ENCODE results near the gene NME7.
"Not testable (repeated sequence)": the region's sequence is repeated elsewhere in the genome, so short reads cannot be mapped to it uniquely, and the experiment has no call there.

NME7 gene, protein sequence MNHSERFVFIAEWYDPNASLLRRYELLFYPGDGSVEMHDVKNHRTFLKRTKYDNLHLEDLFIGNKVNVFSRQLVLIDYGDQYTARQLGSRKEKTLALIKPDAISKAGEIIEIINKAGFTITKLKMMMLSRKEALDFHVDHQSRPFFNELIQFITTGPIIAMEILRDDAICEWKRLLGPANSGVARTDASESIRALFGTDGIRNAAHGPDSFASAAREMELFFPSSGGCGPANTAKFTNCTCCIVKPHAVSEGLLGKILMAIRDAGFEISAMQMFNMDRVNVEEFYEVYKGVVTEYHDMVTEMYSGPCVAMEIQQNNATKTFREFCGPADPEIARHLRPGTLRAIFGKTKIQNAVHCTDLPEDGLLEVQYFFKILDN

DNA sequence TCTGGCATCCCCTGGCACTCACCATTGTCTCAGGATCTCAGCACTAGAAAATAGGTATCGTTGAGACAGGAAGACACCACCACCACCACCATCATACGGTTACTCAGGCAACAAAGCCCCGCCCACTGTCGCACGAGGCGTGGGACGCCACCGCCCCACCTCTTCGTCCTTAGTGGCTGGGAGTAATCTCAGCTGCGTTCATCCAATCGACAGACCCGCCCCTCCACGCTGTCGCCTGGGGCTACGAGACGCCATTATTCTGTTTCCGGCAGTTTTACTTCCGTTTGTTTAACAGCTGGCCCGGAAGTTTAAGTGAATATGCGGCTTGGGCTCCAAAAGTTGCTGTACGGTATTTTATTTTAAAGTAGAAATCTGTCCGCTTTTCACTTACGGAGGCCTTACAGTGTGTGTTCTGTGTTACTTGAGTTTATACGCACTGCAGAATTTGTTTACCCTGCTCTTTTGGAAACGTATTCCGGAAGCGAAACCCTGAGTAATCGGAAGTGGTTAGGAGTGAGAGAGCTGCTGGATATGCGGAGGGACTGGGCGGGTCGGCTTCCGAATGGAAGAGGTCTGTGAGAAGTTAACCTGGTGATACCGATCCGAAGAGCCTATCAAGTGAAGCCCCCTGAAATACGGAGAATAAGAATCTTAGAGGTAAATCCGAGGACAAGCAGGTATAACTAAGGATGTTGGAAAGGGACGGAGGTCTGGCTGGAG, at the start of gene NME7, which contains the start of gene BLZF1:
Gene NME7, minus strand, starts transcription at position 112 of the 720 bp plus-strand sequence. Its CDS starts 87 bp downstream, at position 25.
Gene BLZF1, plus strand, starts transcription at position 510 of the 720 bp plus-strand sequence. CDS start 1,328 bp downstream, outside the sequence.
- peaks cover 3 to 19% of the 10 kb centered on the region in 2 donors for H3K36me3 ChIP-seq (ENCODE audit: control insufficient read depth in 1 of 2, insufficient read depth in 2 of 2, low read length in 2 of 2)
- peak within 1 kb of the TSS; percentile 88 for H3K27ac ChIP-seq (ENCODE audit: low read length)
- H3K4me3 ChIP-seq (ENCODE audit: low read depth in 1 of 2, low read length in 2 of 2) = peak within 1 kb of the TSS; percentile 76 to 95
- peaks cover 7 to 24% of the 10 kb centered on the region in 2 donors for H3K4me1 ChIP-seq (ENCODE audit: control insufficient read depth in 1 of 2, insufficient read depth in 2 of 2, low read length in 2 of 2)
- no peaks in the 10 kb centered on the region for H3K27me3 ChIP-seq (ENCODE audit: low read depth, low read length)
- H3K9me3 ChIP-seq (ENCODE audit: control insufficient read depth in 1 of 2, low read length in 2 of 2) = peaks cover 0 to 3% of the 10 kb centered on the region in 2 donors

DNA sequence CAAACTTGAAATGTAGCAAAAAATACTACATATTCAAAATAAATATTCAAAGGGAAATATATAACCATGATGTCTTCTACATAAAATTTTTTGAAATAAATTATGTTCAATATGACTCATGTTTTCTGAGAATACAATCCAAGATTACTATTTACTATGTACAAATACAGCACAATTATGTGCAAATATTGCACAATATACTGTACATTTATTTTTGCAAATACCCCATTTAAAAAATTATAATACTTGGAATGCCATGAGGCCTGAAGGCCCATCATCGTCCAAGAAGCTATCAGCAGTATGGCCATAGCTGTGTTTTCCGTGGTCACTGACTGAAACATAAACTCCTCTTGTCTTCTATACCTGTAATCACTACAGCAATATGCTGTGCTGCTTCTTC, 47.4 kb upstream of the NME7 start:
- Histone ChIP-seq H3K27ac (ENCODE audit: low read length) (no peak overlapping the region), H3K36me3 (ENCODE audit: control insufficient read depth in 1 of 2, insufficient read depth in 2 of 2, low read length in 2 of 2) (no peaks in the 10 kb centered on the region), H3K4me3 (ENCODE audit: low read depth in 1 of 2, low read length in 2 of 2) (no peak overlapping the region), H3K4me1 (ENCODE audit: control insufficient read depth in 1 of 2, insufficient read depth in 2 of 2, low read length in 2 of 2) (no peaks in the 10 kb centered on the region), H3K9me3 (ENCODE audit: control insufficient read depth in 1 of 2, low read length in 2 of 2) (peaks cover 0 to 6% of the 10 kb centered on the region in 2 donors), H3K27me3 (ENCODE audit: low read depth, low read length) (no peaks in the 10 kb centered on the region)

DNA sequence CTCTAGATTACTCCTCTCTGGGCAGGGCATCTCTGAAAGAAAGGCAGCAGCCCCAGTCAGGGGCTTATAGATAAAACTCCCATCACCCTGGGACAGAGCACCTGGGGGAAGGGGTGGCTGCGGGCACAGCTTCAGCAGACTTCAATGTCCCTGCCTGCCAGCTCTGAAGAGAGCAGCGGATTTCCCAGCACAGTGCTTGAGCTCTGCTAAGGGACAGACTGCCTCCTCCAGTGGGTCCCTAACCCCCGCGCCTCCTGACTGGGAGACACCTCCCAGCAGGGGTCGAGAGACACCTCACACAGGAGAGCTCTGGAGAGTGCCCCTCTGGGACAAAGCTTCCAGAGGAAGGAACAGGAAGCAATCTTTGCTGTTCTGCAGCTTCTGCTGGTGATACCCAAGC, 40.7 kb upstream of the NME7 start:
- H3K4me1 ChIP-seq (ENCODE audit: control insufficient read depth in 1 of 2, insufficient read depth in 2 of 2, low read length in 2 of 2); H3K36me3 ChIP-seq (ENCODE audit: control insufficient read depth in 1 of 2, insufficient read depth in 2 of 2, low read length in 2 of 2); H3K27me3 ChIP-seq (ENCODE audit: low read depth, low read length); H3K27ac ChIP-seq (ENCODE audit: low read length); H3K4me3 ChIP-seq (ENCODE audit: low read depth in 1 of 2, low read length in 2 of 2): not testable (repeated sequence)
- peaks cover 0 to 26% of the 10 kb centered on the region in 2 donors for H3K9me3 ChIP-seq (ENCODE audit: control insufficient read depth in 1 of 2, low read length in 2 of 2)

DNA sequence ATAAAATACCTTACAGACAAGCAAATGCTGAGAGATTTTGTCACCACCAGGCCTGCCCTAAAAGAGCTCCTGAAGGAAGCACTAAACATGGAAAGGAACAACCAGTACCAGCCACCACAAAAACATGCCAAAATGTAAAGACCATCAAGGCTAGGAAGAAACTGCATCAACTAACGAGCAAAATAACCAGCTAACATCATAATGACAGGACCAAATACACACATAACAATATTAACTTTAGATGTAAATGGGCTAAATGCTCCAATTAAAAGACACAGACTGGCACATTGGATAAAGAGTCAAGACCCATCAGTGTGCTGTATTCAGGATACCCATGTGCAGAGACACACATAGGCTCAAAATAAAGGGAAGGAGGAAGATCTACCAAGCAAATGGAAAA, 35.0 kb upstream of the NME7 start:
- H3K4me3 ChIP-seq (ENCODE audit: low read depth in 1 of 2, low read length in 2 of 2); H3K36me3 ChIP-seq (ENCODE audit: control insufficient read depth in 1 of 2, insufficient read depth in 2 of 2, low read length in 2 of 2); H3K27me3 ChIP-seq (ENCODE audit: low read depth, low read length); H3K4me1 ChIP-seq (ENCODE audit: control insufficient read depth in 1 of 2, insufficient read depth in 2 of 2, low read length in 2 of 2); H3K27ac ChIP-seq (ENCODE audit: low read length): not testable (repeated sequence)
- peaks cover 0 to 10% of the 10 kb centered on the region in 2 donors for H3K9me3 ChIP-seq (ENCODE audit: control insufficient read depth in 1 of 2, low read length in 2 of 2)

DNA sequence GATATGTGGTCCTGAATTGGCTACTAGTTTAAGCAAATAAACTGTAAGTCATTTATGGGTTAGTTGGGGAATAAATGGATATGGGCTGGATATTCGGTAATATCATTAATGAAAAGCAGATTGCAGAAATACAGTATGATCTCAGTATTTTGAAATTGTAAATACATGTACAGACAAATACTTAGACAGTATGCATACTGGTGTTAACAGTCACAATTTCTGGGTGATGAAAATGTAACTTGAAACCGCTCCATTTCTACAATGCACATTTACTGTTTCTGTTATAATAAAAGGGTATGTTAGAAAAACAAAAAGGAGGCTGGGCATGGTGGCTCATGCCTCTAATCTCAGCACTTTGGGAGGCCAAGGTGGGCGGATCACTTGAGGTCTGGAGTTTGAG, 28.4 kb upstream of the NME7 start:
- no peak overlapping the region for H3K4me3 ChIP-seq (ENCODE audit: low read depth in 1 of 2, low read length in 2 of 2)
- H3K9me3 ChIP-seq (ENCODE audit: control insufficient read depth in 1 of 2, low read length in 2 of 2) = no peaks in the 10 kb centered on the region
- H3K4me1 ChIP-seq (ENCODE audit: control insufficient read depth in 1 of 2, insufficient read depth in 2 of 2, low read length in 2 of 2) = no peaks in the 10 kb centered on the region
- H3K36me3 ChIP-seq (ENCODE audit: control insufficient read depth in 1 of 2, insufficient read depth in 2 of 2, low read length in 2 of 2) = peaks cover 9 to 35% of the 10 kb centered on the region in 2 donors
- H3K27me3 ChIP-seq (ENCODE audit: low read depth, low read length) = no peaks in the 10 kb centered on the region
- no peak overlapping the region for H3K27ac ChIP-seq (ENCODE audit: low read length)

DNA sequence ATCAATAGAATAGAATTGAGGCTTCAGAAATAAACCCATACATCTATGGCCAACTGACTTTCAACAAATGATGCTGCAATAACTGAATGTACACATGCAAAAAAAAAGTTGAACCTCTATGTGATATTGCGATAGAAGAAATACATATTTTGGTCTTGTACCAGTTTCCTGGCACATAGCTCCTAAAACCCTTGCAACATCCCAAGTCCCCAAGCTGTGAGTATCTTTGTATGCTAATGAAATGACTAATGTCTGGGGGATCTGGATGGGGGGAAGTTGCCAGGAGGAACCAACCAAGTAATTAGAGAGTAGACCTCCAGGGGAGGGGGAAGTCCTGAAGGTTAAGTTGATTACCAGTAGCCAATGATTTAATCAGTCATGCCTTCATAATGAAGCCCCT, 24.8 kb upstream of the NME7 start:
- peaks cover 22 to 59% of the 10 kb centered on the region in 2 donors for H3K36me3 ChIP-seq (ENCODE audit: control insufficient read depth in 1 of 2, insufficient read depth in 2 of 2, low read length in 2 of 2)
- no peaks in the 10 kb centered on the region for H3K27me3 ChIP-seq (ENCODE audit: low read depth, low read length)
- H3K4me1 ChIP-seq (ENCODE audit: control insufficient read depth in 1 of 2, insufficient read depth in 2 of 2, low read length in 2 of 2) = no peaks in the 10 kb centered on the region
- H3K9me3 ChIP-seq (ENCODE audit: control insufficient read depth in 1 of 2, low read length in 2 of 2) = no peaks in the 10 kb centered on the region
- H3K27ac ChIP-seq (ENCODE audit: low read length) = no peak overlapping the region
- H3K4me3 ChIP-seq (ENCODE audit: low read depth in 1 of 2, low read length in 2 of 2) = no peak overlapping the region

DNA sequence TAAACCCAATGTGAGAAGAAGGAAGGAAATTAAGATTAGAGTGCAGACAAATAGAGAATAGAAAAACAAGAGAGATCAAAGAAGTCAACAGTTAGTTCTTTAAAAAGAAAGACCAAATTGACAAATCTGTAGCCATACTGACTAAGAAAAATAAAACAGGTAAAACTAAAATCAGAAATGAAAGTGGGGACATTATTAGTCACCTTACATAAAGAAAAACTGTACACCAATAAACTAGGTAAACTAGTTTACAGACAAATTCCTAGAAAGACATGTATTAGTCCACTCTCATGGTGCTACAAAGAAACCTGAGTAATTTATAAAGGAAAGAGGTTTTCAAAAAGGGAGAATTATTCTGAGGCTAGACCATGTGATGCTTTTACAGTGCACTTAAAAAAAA, 22.7 kb upstream of the NME7 start:
- Histone ChIP-seq H3K27ac (ENCODE audit: low read length) (no peak overlapping the region), H3K4me3 (ENCODE audit: low read depth in 1 of 2, low read length in 2 of 2) (no peak overlapping the region), H3K36me3 (ENCODE audit: control insufficient read depth in 1 of 2, insufficient read depth in 2 of 2, low read length in 2 of 2) (peaks cover 28 to 68% of the 10 kb centered on the region in 2 donors), H3K9me3 (ENCODE audit: control insufficient read depth in 1 of 2, low read length in 2 of 2) (no peaks in the 10 kb centered on the region), H3K4me1 (ENCODE audit: control insufficient read depth in 1 of 2, insufficient read depth in 2 of 2, low read length in 2 of 2) (no peaks in the 10 kb centered on the region), H3K27me3 (ENCODE audit: low read depth, low read length) (no peaks in the 10 kb centered on the region)

DNA sequence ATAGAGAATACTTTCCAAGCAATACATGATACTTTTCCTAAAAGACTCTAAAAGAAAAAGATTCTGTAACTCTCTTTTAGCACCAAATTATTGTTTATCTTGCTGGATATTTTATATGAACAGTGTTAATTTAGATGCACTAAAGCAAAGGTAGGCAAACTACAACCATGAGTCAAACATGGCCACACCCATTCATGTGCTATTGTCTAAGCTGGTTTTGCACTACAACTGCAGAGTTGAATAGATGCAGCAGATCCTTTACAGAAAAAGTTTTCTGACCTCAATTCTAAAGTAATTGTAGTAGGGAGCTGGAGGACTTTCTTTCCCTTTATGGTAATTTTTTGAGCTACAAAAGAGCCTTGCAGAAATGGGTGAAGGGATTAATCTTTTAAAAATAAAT, 19.8 kb upstream of the NME7 start:
- Histone ChIP-seq H3K27me3 (ENCODE audit: low read depth, low read length) (no peaks in the 10 kb centered on the region), H3K27ac (ENCODE audit: low read length) (no peak overlapping the region), H3K4me1 (ENCODE audit: control insufficient read depth in 1 of 2, insufficient read depth in 2 of 2, low read length in 2 of 2) (no peaks in the 10 kb centered on the region), H3K4me3 (ENCODE audit: low read depth in 1 of 2, low read length in 2 of 2) (no peak overlapping the region), H3K36me3 (ENCODE audit: control insufficient read depth in 1 of 2, insufficient read depth in 2 of 2, low read length in 2 of 2) (peaks cover 33 to 81% of the 10 kb centered on the region in 2 donors), H3K9me3 (ENCODE audit: control insufficient read depth in 1 of 2, low read length in 2 of 2) (no peaks in the 10 kb centered on the region)

DNA sequence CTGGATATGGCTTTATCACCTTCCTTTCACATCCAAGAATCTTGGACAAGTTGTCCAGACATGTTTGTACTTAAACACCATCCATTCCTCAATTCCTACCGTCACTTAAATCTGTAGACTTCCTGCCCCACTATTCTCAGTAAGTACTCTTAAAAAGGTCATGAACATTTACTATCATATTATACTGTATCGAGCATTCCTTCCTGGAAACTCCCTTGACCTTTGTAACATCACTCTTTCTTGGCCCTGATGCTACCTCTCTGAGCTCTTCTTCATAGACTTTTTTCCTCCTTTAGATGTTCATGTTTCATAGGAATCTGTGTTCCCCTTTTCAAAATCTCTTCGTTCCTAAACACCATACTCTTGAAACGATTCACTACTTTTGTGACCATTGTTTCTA, 15.9 kb upstream of the NME7 start:
- no peak overlapping the region for H3K27ac ChIP-seq (ENCODE audit: low read length)

DNA sequence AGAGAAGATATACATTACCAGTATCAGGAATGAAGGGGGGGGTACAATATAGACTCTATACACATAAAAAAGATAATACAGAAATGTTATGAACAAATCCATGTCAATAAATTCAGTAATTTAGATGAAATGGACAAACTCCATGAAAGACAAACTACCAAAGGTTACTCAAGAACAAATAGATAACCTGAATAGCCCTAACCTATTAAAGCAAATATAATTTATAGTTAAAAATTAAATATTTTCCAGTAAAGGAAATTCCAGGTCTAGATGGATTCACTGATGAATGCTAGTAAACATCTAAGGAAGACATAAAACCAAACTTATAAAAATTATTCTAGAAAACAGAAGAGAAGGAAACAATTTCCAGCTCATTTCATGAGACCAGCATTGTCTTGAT, 13.6 kb upstream of the NME7 start:
- H3K27me3 ChIP-seq (ENCODE audit: low read depth, low read length) = no peaks in the 10 kb centered on the region
- no peak overlapping the region for H3K4me3 ChIP-seq (ENCODE audit: low read depth in 1 of 2, low read length in 2 of 2)
- no peak overlapping the region for H3K27ac ChIP-seq (ENCODE audit: low read length)
- H3K9me3 ChIP-seq (ENCODE audit: control insufficient read depth in 1 of 2, low read length in 2 of 2) = no peaks in the 10 kb centered on the region
- H3K36me3 ChIP-seq (ENCODE audit: control insufficient read depth in 1 of 2, insufficient read depth in 2 of 2, low read length in 2 of 2) = peaks cover 48 to 75% of the 10 kb centered on the region in 2 donors
- H3K4me1 ChIP-seq (ENCODE audit: control insufficient read depth in 1 of 2, insufficient read depth in 2 of 2, low read length in 2 of 2) = no peaks in the 10 kb centered on the region

More for the DNA sequence above, 15.9 kb upstream of the NME7 start:
- H3K36me3 ChIP-seq (ENCODE audit: control insufficient read depth in 1 of 2, insufficient read depth in 2 of 2, low read length in 2 of 2) = peaks cover 39 to 75% of the 10 kb centered on the region in 2 donors
- H3K4me1 ChIP-seq (ENCODE audit: control insufficient read depth in 1 of 2, insufficient read depth in 2 of 2, low read length in 2 of 2) = no peaks in the 10 kb centered on the region
- no peaks in the 10 kb centered on the region for H3K27me3 ChIP-seq (ENCODE audit: low read depth, low read length)
- no peak overlapping the region for H3K4me3 ChIP-seq (ENCODE audit: low read depth in 1 of 2, low read length in 2 of 2)
- no peaks in the 10 kb centered on the region for H3K9me3 ChIP-seq (ENCODE audit: control insufficient read depth in 1 of 2, low read length in 2 of 2)

DNA sequence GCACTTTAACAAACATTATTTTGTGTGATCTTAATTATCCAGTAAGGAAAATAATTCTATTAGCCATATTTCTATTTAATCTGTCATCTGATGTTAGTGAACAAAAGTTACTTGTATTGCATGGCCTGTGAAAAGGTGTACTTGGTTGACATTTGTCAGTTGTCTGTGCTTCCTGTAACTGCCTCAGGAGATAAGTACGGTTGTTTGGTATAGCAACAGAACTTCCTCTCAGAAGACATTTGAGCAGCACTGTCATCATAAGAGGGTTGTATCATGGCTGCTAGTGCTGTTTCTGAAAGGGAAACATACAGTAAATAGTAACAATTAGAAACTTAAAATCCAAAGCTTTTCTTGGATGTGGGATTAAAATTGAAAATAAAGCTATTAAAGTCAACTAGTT, 3.8 kb upstream of the NME7 start:
- Histone ChIP-seq H3K27me3 (ENCODE audit: low read depth, low read length) (no peaks in the 10 kb centered on the region), H3K4me3 (ENCODE audit: low read depth in 1 of 2, low read length in 2 of 2) (no peak overlapping the region), H3K4me1 (ENCODE audit: control insufficient read depth in 1 of 2, insufficient read depth in 2 of 2, low read length in 2 of 2) (peaks cover 7 to 24% of the 10 kb centered on the region in 2 donors), H3K36me3 (ENCODE audit: control insufficient read depth in 1 of 2, insufficient read depth in 2 of 2, low read length in 2 of 2) (peaks cover 12 to 29% of the 10 kb centered on the region in 2 donors), H3K9me3 (ENCODE audit: control insufficient read depth in 1 of 2, low read length in 2 of 2) (no peaks in the 10 kb centered on the region), H3K27ac (ENCODE audit: low read length) (no peak overlapping the region)
